ENCODE data around the gene RALGPS1. TPM values are rescaled to one million over a fixed set of nuclear protein-coding genes. Genes with fewer than 3 reads are reported as not detected.

RALGPS1 gene
- total and polyA plus RNA-seq, 2 of the 13 experiments (the other 11 are each of a cell fraction or from before 2014, with no cell fraction given): 3.7 to 6.5 TPM

DNA sequence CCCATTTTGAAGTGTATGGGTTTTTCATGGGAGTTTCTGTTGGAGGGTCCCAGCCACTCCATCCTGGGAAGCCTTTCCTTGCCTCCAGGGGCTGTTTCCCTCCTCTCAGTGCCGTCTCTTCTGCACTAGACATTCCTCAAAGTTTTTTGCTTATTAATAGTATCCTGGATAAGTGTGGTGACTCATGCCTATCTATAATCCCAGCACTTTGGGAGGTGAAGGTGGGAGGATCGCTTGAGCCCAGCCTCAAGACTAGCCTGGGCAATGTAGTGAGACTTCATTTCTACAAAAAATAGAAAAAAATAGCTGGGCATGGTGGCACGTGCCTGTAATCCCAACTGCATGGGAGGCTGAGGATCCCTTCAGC, 43.1 kb downstream of the RALGPS1 start (continued):
- TF ChIP-seq NCOA2 (CRISPR knock-in tag; IDR thresholded peaks at IDR 0.05): no peak
- no peak for TF ChIP-seq GATAD2A (CRISPR knock-in tag; IDR thresholded peaks at IDR 0.05)
- TF ChIP-seq KAT8 (CRISPR knock-in tag; IDR thresholded peaks at IDR 0.05): no peak
- TF ChIP-seq, protein P1, sequence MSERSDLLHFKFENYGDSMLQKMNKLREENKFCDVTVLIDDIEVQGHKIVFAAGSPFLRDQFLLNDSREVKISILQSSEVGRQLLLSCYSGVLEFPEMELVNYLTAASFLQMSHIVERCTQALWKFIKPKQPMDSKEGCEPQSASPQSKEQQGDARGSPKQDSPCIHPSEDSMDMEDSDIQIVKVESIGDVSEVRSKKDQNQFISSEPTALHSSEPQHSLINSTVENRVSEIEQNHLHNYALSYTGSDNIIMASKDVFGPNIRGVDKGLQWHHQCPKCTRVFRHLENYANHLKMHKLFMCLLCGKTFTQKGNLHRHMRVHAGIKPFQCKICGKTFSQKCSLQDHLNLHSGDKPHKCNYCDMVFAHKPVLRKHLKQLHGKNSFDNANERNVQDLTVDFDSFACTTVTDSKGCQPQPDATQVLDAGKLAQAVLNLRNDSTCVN (CRISPR knock-in tag; IDR thresholded peaks at IDR 0.05; ENCODE audit: borderline replicate concordance): no peak
- no peak for TF ChIP-seq ATF4 (CRISPR knock-in tag; IDR thresholded peaks at IDR 0.05)
- TF ChIP-seq POLR2G (IDR thresholded peaks at IDR 0.05; ENCODE audit: low read depth, low read length): no peak
- no peak for TF ChIP-seq TARDBP (CRISPR knock-in tag; IDR thresholded peaks at IDR 0.05)
- TF ChIP-seq PAX8 (CRISPR knock-in tag; IDR thresholded peaks at IDR 0.05; ENCODE audit: borderline replicate concordance): no peak
- no peak for TF ChIP-seq ZFP82 (CRISPR knock-in tag; IDR thresholded peaks at IDR 0.05; ENCODE audit: borderline replicate concordance)
- no peak for TF ChIP-seq MTF2 (CRISPR knock-in tag; IDR thresholded peaks at IDR 0.05; ENCODE audit: borderline replicate concordance)

- BruUV-seq (replicated peaks): no TSS peak
- H2AFZ ChIP-seq (ENCODE audit: low read length): no peak overlapping the region
- H3K36me3 ChIP-seq (replicated peaks in 1 of 2; ENCODE audit: control insufficient read depth in 1 of 2, insufficient read depth in 2 of 2, low read length in 2 of 2): no peaks in the 10 kb centered on the region
- TF ChIP-seq MLLT10 (CRISPR knock-in tag; IDR thresholded peaks at IDR 0.05) (no peak), ZFY (CRISPR knock-in tag; IDR thresholded peaks at IDR 0.05) (no peak), PCBP2 (optimal IDR thresholded peaks at IDR 0.05; ENCODE audit: low read depth, low read length, poor library complexity, severe bottlenecking) (no peak), ZNF615 (CRISPR knock-in tag; IDR thresholded peaks at IDR 0.05; ENCODE audit: borderline replicate concordance) (no peak), GFI1 (CRISPR knock-in tag; IDR thresholded peaks at IDR 0.05; ENCODE audit: borderline replicate concordance) (no peak), NR2F1 (CRISPR knock-in tag; IDR thresholded peaks at IDR 0.05) (no peak)
- H3K4me3 ChIP-seq (replicated peaks in 1 of 3; ENCODE audit: insufficient read depth in 1 of 3, low read depth in 2 of 3, low read length in 3 of 3): no peak overlapping the region
- intact Hi-C loops (cut with micrococcal nuclease; ENCODE audit: unreplicated experiment): no loop called here
- peaks cover 6% of the 10 kb centered on the region; the same call in 1 of the 2 replicates for H3K4me1 ChIP-seq (ENCODE audit: insufficient read depth, low read length)
- no peak overlapping the region for H3K27ac ChIP-seq (ENCODE audit: extremely low read length, insufficient read depth, low read length)
- in situ Hi-C loops (cut with HindIII; ENCODE audit: extremely low pct_ligation_motif_present, low pct_unique_long_range_greater_than_20kb): no loop called here
- no peaks in the 10 kb centered on the region for H3K79me2 ChIP-seq (ENCODE audit: insufficient read depth, low read length)
- H3K9me3 ChIP-seq (ENCODE audit: low read length): no peaks in the 10 kb centered on the region
- 62% methylated on average over 3 of the region's 3 CpGs for WGBS (ENCODE audit: low lambda C conversion rate)
- no peaks in the 10 kb centered on the region for H3K27me3 ChIP-seq (ENCODE audit: control insufficient read depth in 1 of 2, insufficient read depth in 2 of 2, low read length in 2 of 2)
- POLR2A ChIA-PET: no interaction called here
- H3K4me2 ChIP-seq (ENCODE audit: low read depth, low read length): no peak overlapping the region
- ATAC-seq: no peak
- no peak for DNase-seq (ENCODE audit: low spot score)
- no peak overlapping the region for H3K9ac ChIP-seq (ENCODE audit: insufficient read depth, low read depth, low read length)
- CTCF ChIA-PET (ENCODE audit: low intra/inter-chr PET ratio, low total read pairs): no interaction called here
- no peaks in the 10 kb centered on the region for H4K20me1 ChIP-seq (ENCODE audit: insufficient read depth, low read length)
- no peak for FAIRE-seq
Observed at GRCh38 chr9:126959336-126959735, 44.8 kb downstream of the RALGPS1 start.

Data from HepG2 (cell line).